K562 (cell line): Measurements from ENCODE around the gene PDE9A. TPM values are rescaled to one million over a fixed set of nuclear protein-coding genes. Genes with fewer than 3 reads are reported as not detected.

ENCODE experiments used
- ARID1B ChIP-seq: fragments of 450-650 bp; IDR thresholded peaks from 2 replicates; pipeline ENCODE4 v1.6.1; 2016; ENCODE audit warnings: antibody characterized with exemption, mild to moderate bottlenecking, inconsistent platforms
- CHD1 ChIP-seq: fragments of 200-600 bp; sonication (generic); IDR thresholded peaks from one replicate; pipeline ENCODE4 v1.6.1; 2012; ENCODE audit warnings: mild to moderate bottlenecking, moderate library complexity, low read length, inconsistent platforms
- DACH1 ChIP-seq: fragments of 450-650 bp; IDR thresholded peaks from 2 replicates; pipeline ENCODE4 v1.6.1; 2018; ENCODE audit not compliant: partially characterized antibody
- FUS ChIP-seq: fragments of 200-400 bp; formaldehyde crosslinking; optimal IDR thresholded peaks from 2 replicates; pipeline ENCODE3; 2017; ENCODE audit warnings: low read depth, low read length
- GABPB2 ChIP-seq: fragments of 250-450 bp; sonication (Bioruptor Pico); conservative IDR thresholded peaks from 2 replicates; pipeline ENCODE4 v1.5.1; 2021; ENCODE audit warnings: mild to moderate bottlenecking
- MTA2 ChIP-seq: fragments of 450-650 bp; IDR thresholded peaks from 2 replicates; pipeline ENCODE4 v1.6.1; 2016; ENCODE audit warnings: low read depth
- POLR3G ChIP-seq: IDR thresholded peaks from 2 replicates; pipeline ENCODE4 v1.6.1; 2011; ENCODE audit not compliant: insufficient read length, insufficient replicate concordance; ENCODE audit errors: extremely low read depth
- RNF2 ChIP-seq: sonication (generic); IDR thresholded peaks from 2 replicates; pipeline ENCODE4 v1.6.1; 2016
- STAG1 ChIP-seq: sonication (generic); formaldehyde crosslinking; IDR thresholded peaks from 2 replicates; pipeline ENCODE4 v1.5.0; 2020; ENCODE audit warnings: missing genetic modification reagents, borderline replicate concordance
- ZBTB17 ChIP-seq: fragments of 450-650 bp; formaldehyde crosslinking; IDR thresholded peaks from 2 replicates; pipeline ENCODE4 v1.4.0; 2020; ENCODE audit warnings: mild to moderate bottlenecking
- ZBTB40 ChIP-seq, 2 experiments: fragments of 450-650 bp in 1 of 2; sonication (generic) in 1 of 2; formaldehyde crosslinking in 1 of 2; IDR thresholded peaks; 2 replicates each; pipeline versions ENCODE4 v1.7.1 to v1.9.0; 2016 to 2022; ENCODE audit warnings: inconsistent platforms in 1 of 2, mild to moderate bottlenecking in 1 of 2, missing genetic modification reagents in 1 of 2
- ZFP30 ChIP-seq: fragments of 250-450 bp; sonication (Bioruptor Pico); IDR thresholded peaks from 2 replicates; pipeline ENCODE4 v1.8.0; 2022; ENCODE audit warnings: moderate library complexity, mild to moderate bottlenecking, inconsistent platforms, borderline replicate concordance
- ZNF436 ChIP-seq: fragments of 250-450, 450-650 bp; sonication (Bioruptor Pico); formaldehyde crosslinking; IDR thresholded peaks from 2 replicates; pipeline ENCODE4 v1.7.0; 2020; ENCODE audit warnings: mild to moderate bottlenecking
- ZNF518B ChIP-seq: fragments of 250-450 bp; sonication (Bioruptor Pico); IDR thresholded peaks from 2 replicates; pipeline ENCODE4 v1.5.0; 2021; ENCODE audit warnings: mild to moderate bottlenecking, moderate library complexity
- polyA plus RNA-seq, 8 experiments: library from polyadenylated mRNA; depleted of rRNA in 4 of 8; stranded (reverse) in 5 of 8; unstranded in 3 of 8; fragments of >200 nt; fragmentation: Nextera tagmentation in 2 of 8; fragmentation: Illumina TruSeq in 1 of 8; extraction: Ambion mirVana in 2 of 8; extraction: Trizol in 1 of 8; gene quantifications; 2 replicates each; pipeline versions ENCODE4 v1.2.1 to v1.2.3, GENCODE V29; 2011 to 2014; ENCODE audit warnings: inconsistent platforms in 1 of 8, missing spikeins in 1 of 8
- total RNA-seq, 7 experiments: library from RNA; depleted of rRNA in 6 of 7; stranded (reverse); fragments of >200 nt in 6 of 7; fragmentation: Illumina TruSeq in 2 of 7; extraction: Trizol in 2 of 7; gene quantifications; 2 replicates each; pipeline versions ENCODE4 v1.2.1 to v1.2.3, GENCODE V29; 2011 to 2021; ENCODE audit warnings: low replicate concordance in 1 of 7

PDE9A gene
- total and polyA plus RNA-seq, 9 of the 15 experiments (the other 6 are each of a cell fraction or from before 2014, with no cell fraction given), result 0.07 to 0.27 TPM; not detected in 7

- TF ChIP-seq ZNF518B (no peak), ZBTB17 (CRISPR knock-in tag) (no peak), CHD1 (no peak), ARID1B (peak; percentile 77), GABPB2 (CRISPR knock-in tag) (no peak), ZNF436 (CRISPR knock-in tag) (no peak), DACH1 (no peak), FUS (no peak), POLR3G (no peak), ZFP30 (CRISPR knock-in tag) (no peak), MTA2 (0 out of 2 replicates have a peak, but pooled peaks have one; percentile 52), STAG1 (CRISPR knock-in tag) (no peak), ZBTB40 (IDR thresholded peaks at IDR 0.05) (no peak), ZBTB40 (CRISPR knock-in tag; IDR thresholded peaks at IDR 0.05) (no peak), RNF2 (no peak)
Observed at GRCh38 chr21:42701706-42702456, 48.5 kb downstream of the PDE9A start (continued).
